ENCODE results near the gene HPSE2. TPM values are rescaled to one million over a fixed set of nuclear protein-coding genes. Genes with fewer than 3 reads are reported as not detected.

HPSE2 gene
- total RNA-seq, 1 experiment from 2014 or later: 0.05 TPM

DNA sequence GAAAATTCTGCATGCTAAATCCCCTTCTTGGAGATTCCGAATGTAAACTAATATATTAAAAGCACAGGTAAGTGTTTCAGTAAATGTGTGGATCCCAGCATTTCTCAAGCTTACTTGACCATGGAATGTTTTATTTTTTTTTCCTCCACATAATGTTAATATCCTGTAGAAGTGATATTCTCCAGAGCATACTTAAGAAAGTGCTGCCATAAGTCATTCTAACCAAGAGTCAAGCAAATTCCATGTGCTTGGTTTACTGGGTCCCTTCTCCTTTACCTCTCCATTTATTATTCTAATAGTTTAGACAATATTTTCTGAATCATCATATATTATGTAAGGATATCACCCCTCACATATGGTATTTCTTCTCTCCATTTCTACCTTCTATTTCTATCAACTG lies 522.1 kb downstream of the HPSE2 start (continued):
- TF ChIP-seq, protein P1, sequence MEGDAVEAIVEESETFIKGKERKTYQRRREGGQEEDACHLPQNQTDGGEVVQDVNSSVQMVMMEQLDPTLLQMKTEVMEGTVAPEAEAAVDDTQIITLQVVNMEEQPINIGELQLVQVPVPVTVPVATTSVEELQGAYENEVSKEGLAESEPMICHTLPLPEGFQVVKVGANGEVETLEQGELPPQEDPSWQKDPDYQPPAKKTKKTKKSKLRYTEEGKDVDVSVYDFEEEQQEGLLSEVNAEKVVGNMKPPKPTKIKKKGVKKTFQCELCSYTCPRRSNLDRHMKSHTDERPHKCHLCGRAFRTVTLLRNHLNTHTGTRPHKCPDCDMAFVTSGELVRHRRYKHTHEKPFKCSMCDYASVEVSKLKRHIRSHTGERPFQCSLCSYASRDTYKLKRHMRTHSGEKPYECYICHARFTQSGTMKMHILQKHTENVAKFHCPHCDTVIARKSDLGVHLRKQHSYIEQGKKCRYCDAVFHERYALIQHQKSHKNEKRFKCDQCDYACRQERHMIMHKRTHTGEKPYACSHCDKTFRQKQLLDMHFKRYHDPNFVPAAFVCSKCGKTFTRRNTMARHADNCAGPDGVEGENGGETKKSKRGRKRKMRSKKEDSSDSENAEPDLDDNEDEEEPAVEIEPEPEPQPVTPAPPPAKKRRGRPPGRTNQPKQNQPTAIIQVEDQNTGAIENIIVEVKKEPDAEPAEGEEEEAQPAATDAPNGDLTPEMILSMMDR (IDR thresholded peaks at IDR 0.05 in 2 of 3, conservative IDR thresholded peaks at IDR 0.05 in 1 of 3; ENCODE audit: borderline replicate concordance in 1 of 3, insufficient read depth in 1 of 3, low read depth in 2 of 3, low read length in 2 of 3): no peak
- TF ChIP-seq, protein P2, sequence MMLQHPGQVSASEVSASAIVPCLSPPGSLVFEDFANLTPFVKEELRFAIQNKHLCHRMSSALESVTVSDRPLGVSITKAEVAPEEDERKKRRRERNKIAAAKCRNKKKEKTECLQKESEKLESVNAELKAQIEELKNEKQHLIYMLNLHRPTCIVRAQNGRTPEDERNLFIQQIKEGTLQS (IDR thresholded peaks at IDR 0.05): no peak

DNA sequence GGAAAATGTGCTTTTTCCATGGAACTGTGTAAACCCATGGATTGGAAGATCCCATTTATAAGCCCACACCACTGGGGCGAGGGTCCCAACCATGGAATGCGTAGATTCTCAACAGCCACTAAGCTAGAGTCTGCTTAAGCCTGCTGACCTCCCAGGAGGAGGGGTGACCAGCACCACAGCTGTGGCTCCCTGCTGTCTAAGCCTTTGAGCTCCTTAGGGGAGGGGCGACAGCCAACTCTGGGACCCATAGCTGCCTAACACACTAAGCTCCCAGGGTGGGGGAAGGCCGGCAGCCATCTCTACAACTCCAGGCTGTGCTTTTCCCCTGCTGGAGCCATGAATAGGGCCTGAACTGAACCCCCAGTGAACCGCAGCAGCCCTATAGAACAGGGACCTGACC lies 539.1 kb downstream of the HPSE2 start:
- ChIA-PET POLR2A (no interaction called here), CTCF (interaction anchor here (0.7 kb wide), 1 partner anchor 15 kb away, joined by 3 read pairs; no protein-coding TSS in a partner anchor), RAD21 (ENCODE audit: low non-redundant PET in 1 of 2, low total read pairs in 2 of 2, uncharacterized antibody in 2 of 2, unreplicated experiment in 2 of 2) (no interaction called here)
- H3K9me3 ChIP-seq (ENCODE audit: control insufficient read depth in 1 of 2, insufficient read depth in 1 of 2, low read depth in 1 of 2, low read length in 2 of 2): no peaks in the 10 kb centered on the region
- no peaks in the 10 kb centered on the region for H3K79me2 ChIP-seq (ENCODE audit: insufficient read depth, low read length)
- H3K4me3 ChIP-seq (replicated peaks in 1 of 2; ENCODE audit: low read depth in 1 of 2, low read length in 2 of 2): no peak overlapping the region
- H3K9me2 ChIP-seq (ENCODE audit: insufficient read depth): no peaks in the 10 kb centered on the region
- intact Hi-C loops (cut with micrococcal nuclease): no loop called here
- no peak overlapping the region for H3K4me2 ChIP-seq (ENCODE audit: low read length)
- H3K36me3 ChIP-seq (ENCODE audit: control insufficient read depth in 1 of 2, insufficient read depth in 2 of 2, low read length in 2 of 2): no peaks in the 10 kb centered on the region
- TF ChIP-seq, protein P3, sequence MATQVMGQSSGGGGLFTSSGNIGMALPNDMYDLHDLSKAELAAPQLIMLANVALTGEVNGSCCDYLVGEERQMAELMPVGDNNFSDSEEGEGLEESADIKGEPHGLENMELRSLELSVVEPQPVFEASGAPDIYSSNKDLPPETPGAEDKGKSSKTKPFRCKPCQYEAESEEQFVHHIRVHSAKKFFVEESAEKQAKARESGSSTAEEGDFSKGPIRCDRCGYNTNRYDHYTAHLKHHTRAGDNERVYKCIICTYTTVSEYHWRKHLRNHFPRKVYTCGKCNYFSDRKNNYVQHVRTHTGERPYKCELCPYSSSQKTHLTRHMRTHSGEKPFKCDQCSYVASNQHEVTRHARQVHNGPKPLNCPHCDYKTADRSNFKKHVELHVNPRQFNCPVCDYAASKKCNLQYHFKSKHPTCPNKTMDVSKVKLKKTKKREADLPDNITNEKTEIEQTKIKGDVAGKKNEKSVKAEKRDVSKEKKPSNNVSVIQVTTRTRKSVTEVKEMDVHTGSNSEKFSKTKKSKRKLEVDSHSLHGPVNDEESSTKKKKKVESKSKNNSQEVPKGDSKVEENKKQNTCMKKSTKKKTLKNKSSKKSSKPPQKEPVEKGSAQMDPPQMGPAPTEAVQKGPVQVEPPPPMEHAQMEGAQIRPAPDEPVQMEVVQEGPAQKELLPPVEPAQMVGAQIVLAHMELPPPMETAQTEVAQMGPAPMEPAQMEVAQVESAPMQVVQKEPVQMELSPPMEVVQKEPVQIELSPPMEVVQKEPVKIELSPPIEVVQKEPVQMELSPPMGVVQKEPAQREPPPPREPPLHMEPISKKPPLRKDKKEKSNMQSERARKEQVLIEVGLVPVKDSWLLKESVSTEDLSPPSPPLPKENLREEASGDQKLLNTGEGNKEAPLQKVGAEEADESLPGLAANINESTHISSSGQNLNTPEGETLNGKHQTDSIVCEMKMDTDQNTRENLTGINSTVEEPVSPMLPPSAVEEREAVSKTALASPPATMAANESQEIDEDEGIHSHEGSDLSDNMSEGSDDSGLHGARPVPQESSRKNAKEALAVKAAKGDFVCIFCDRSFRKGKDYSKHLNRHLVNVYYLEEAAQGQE (IDR thresholded peaks at IDR 0.05; ENCODE audit: low read depth): no peak
- no peak for TF ChIP-seq EZH2 (IDR thresholded peaks at IDR 0.05)
- TF ChIP-seq SRF (IDR thresholded peaks at IDR 0.05; ENCODE audit: low read depth): no peak
- no peak for TF ChIP-seq YY1 (IDR thresholded peaks at IDR 0.05; ENCODE audit: extremely low read depth, insufficient replicate concordance, low read depth, low read length)
- no TSS peak for BruUV-seq (replicated peaks)
- H3K4me1 ChIP-seq (ENCODE audit: control insufficient read depth in 1 of 2, insufficient read depth in 2 of 2, low read length in 2 of 2): no peaks in the 10 kb centered on the region
- no peaks in the 10 kb centered on the region for H4K20me1 ChIP-seq (ENCODE audit: insufficient read depth)
- no peak overlapping the region for H3K9ac ChIP-seq (ENCODE audit: low read length)
- H2AFZ ChIP-seq (ENCODE audit: low read depth, low read length, poor library complexity, severe bottlenecking): no peak overlapping the region
- no peak for DNase-seq (ENCODE audit: low read depth, low spot score)
- H3K27ac ChIP-seq (ENCODE audit: low read depth, low read length): no peak overlapping the region
- no peaks in the 10 kb centered on the region for H3K27me3 ChIP-seq (ENCODE audit: insufficient read depth, low read length)
- no peak for ATAC-seq

Data from HCT116 (cell line).